Adipose tissue (tissue), 3 donors: ENCODE results near the gene KLF12. TPM values are rescaled to one million over a fixed set of nuclear protein-coding genes. Genes with fewer than 3 reads are reported as not detected.

ENCODE experiments used
- H3K27ac ChIP-seq: one replicate; pipeline ENCODE4 v1.5.1; 2013; ENCODE audit warnings: low read depth, low read length
- WGBS, 3 donors: extraction: QIAGEN DNeasy Blood & Tissue Kit; methylation state at CpG; one replicate each; pipeline ENCODE4 v1.1.7; 2013; 5-methylcytosine and 5-hydroxymethylcytosine counted together
- polyA plus RNA-seq, 3 donors: library from polyadenylated mRNA; stranded (reverse); fragments of 200-250 nt; gene quantifications; one replicate each; pipeline ENCODE4 v1.2.3, GENCODE V29; 2013
- donor health status: healthy with polysubstance abuse.
- donor health status: Bipolar disorder and iron deficiency.
- donor health status: healthy.

Gene KLF12
- polyA plus RNA-seq = 1 to 10 TPM in 1 of 3 donors, under 1 TPM in 2; 0.56 to 3.6 (median 0.95) TPM

- no peak within 1 kb of the TSS for H3K27ac ChIP-seq
- 1% methylated on average over 23 to 54 of the region's 54 CpGs for WGBS, 3 donors
Observed at GRCh38 chr13:74134221-74134776, at the start of gene KLF12. Gene KLF12 (minus strand): TSS chr13:74134404.

GRCh38 chr13:74182491-74182890 is 48.3 kb upstream of the KLF12 start:
- H3K27ac ChIP-seq = no peak overlapping the region
- 83 to 92% (median 88%) methylated on average over 1 of the region's 1 CpG for WGBS, 3 donors

GRCh38 chr13:74174810-74175209 is 40.6 kb upstream of the KLF12 start:
- 44 to 64% (median 48%) methylated on average over 2 of the region's 2 CpGs for WGBS, 3 donors
- H3K27ac ChIP-seq = no peak overlapping the region

GRCh38 chr13:74173822-74174221 is 39.6 kb upstream of the KLF12 start:
- H3K27ac ChIP-seq = no peak overlapping the region
- 68 to 77% (median 76%) methylated on average over 3 of the region's 3 CpGs for WGBS, 3 donors

GRCh38 chr13:74171641-74172040 is 37.4 kb upstream of the KLF12 start:
- no peak overlapping the region for H3K27ac ChIP-seq

- no peak overlapping the region for H3K27ac ChIP-seq
- WGBS, 3 donors = 40 to 77% (median 48%) methylated on average over 1 of the region's 1 CpG
Observed at GRCh38 chr13:74169676-74170075, 35.5 kb upstream of the KLF12 start.

GRCh38 chr13:74168263-74168675 is 34.1 kb upstream of the KLF12 start:
- H3K27ac ChIP-seq = no peak overlapping the region
- WGBS, 3 donors = 19 to 68% (median 61%) methylated on average over 4 of the region's 4 CpGs

- no peak overlapping the region for H3K27ac ChIP-seq
- WGBS, 3 donors = 78 to 84% (median 82%) methylated on average over 6 of the region's 6 CpGs
Observed at GRCh38 chr13:74166261-74167004, 32.2 kb upstream of the KLF12 start.

GRCh38 chr13:74162782-74163181 is 28.6 kb upstream of the KLF12 start:
- no peak overlapping the region for H3K27ac ChIP-seq
- 89 to 95% (median 92%) methylated on average over 2 of the region's 2 CpGs for WGBS, 3 donors

- WGBS, 3 donors = 69 to 92% (median 90%) methylated on average over 2 of the region's 2 CpGs
- H3K27ac ChIP-seq = no peak overlapping the region
Observed at GRCh38 chr13:74162135-74162534, 27.9 kb upstream of the KLF12 start.

- WGBS, 3 donors = 49 to 67% (median 57%) methylated on average over 3 of the region's 3 CpGs
Observed at GRCh38 chr13:74158571-74159352, 24.6 kb upstream of the KLF12 start.

GRCh38 chr13:74158028-74158427 is 23.8 kb upstream of the KLF12 start:
- WGBS, 3 donors = 70 to 84% (median 82%) methylated on average over 8 of the region's 8 CpGs
- H3K27ac ChIP-seq = no peak overlapping the region

More at GRCh38 chr13:74158571-74159352, 24.6 kb upstream of the KLF12 start:
- H3K27ac ChIP-seq = no peak overlapping the region

GRCh38 chr13:74154981-74155380 is 20.8 kb upstream of the KLF12 start:
- H3K27ac ChIP-seq = no peak overlapping the region
- WGBS, 3 donors = 57 to 94% (median 90%) methylated on average over 3 of the region's 3 CpGs

GRCh38 chr13:74153316-74153715 is 19.1 kb upstream of the KLF12 start:
- 43 to 80% (median 61%) methylated on average over 2 of the region's 2 CpGs for WGBS, 3 donors

GRCh38 chr13:74151859-74152258 is 17.7 kb upstream of the KLF12 start:
- no peak overlapping the region for H3K27ac ChIP-seq
- 47 to 54% (median 52%) methylated on average over 3 of the region's 3 CpGs for WGBS, 3 donors

More at GRCh38 chr13:74153316-74153715, 19.1 kb upstream of the KLF12 start:
- H3K27ac ChIP-seq = no peak overlapping the region

- no peak overlapping the region for H3K27ac ChIP-seq
- WGBS, 3 donors = 33 to 67% (median 67%) methylated on average over 1 of the region's 1 CpG
Observed at GRCh38 chr13:74148352-74148751, 14.1 kb upstream of the KLF12 start.

GRCh38 chr13:74145249-74145975 is 11.2 kb upstream of the KLF12 start:
- WGBS, 3 donors = 28 to 72% (median 60%) methylated on average over 2 of the region's 2 CpGs
- H3K27ac ChIP-seq = no peak overlapping the region

- H3K27ac ChIP-seq = no peak overlapping the region
- WGBS, 3 donors = 70 to 86% (median 77%) methylated on average over 3 of the region's 3 CpGs
Observed at GRCh38 chr13:74144269-74144668, 10.1 kb upstream of the KLF12 start.

GRCh38 chr13:74142257-74142656 is 8.1 kb upstream of the KLF12 start:
- 89 to 90% (median 90%) methylated on average over 1 of the region's 1 CpG for WGBS, 3 donors
- no peak overlapping the region for H3K27ac ChIP-seq
